Activated CD4-positive, alpha-beta T cell treated with anti-CD3 and anti-CD28 coated beads for 4 hours (primary cell): ENCODE data around the gene SUSD2.
"Not testable (repeated sequence)": the region's sequence is repeated elsewhere in the genome, so short reads cannot be mapped to it uniquely, and the experiment has no call there.

Experiments used
- DNase-seq, 2 donors: peaks; one replicate each; pipeline ENCODE4 v3.0.0-alpha.2; 2020

SUSD2 gene

GRCh38 chr22:24177045-24177444 lies 4.2 kb upstream of the SUSD2 start:
- DNase-seq: no peak

- no peak for DNase-seq
Measured at GRCh38 chr22:24177456-24177855, 3.8 kb upstream of the SUSD2 start.

- no peak for DNase-seq
Measured at GRCh38 chr22:24178021-24178431, 3.3 kb upstream of the SUSD2 start.

GRCh38 chr22:24178502-24179440 lies 2.5 kb upstream of the SUSD2 start:
- no peak for DNase-seq

GRCh38 chr22:24179478-24180210 lies 1.6 kb upstream of the SUSD2 start:
- no peak for DNase-seq

GRCh38 chr22:24180316-24181087 lies 785 bp upstream of the SUSD2 start:
- DNase-seq: no peak

- DNase-seq: no peak
Measured at GRCh38 chr22:24181996-24182899, 961 bp downstream of the SUSD2 start.

- not testable (repeated sequence) for DNase-seq
Measured at GRCh38 chr22:24182900-24183246, 1.6 kb downstream of the SUSD2 start.

GRCh38 chr22:24183321-24184031 lies 2.2 kb downstream of the SUSD2 start:
- DNase-seq: no peak

GRCh38 chr22:24184057-24184798 lies 2.9 kb downstream of the SUSD2 start:
- no peak for DNase-seq

GRCh38 chr22:24185001-24185500 lies 3.8 kb downstream of the SUSD2 start:
- no peak for DNase-seq

- DNase-seq: no peak
Measured at GRCh38 chr22:24185501-24186351, 4.4 kb downstream of the SUSD2 start.

GRCh38 chr22:24186352-24186740 lies 5.1 kb downstream of the SUSD2 start:
- DNase-seq: no peak

GRCh38 chr22:24186892-24187670 lies 5.8 kb downstream of the SUSD2 start:
- no peak for DNase-seq

GRCh38 chr22:24187731-24188644 lies 6.7 kb downstream of the SUSD2 start:
- DNase-seq: no peak

GRCh38 chr22:24188705-24189248 lies 7.5 kb downstream of the SUSD2 start:
- DNase-seq: no peak
